Diencephalon (tissue), 1 donor: ENCODE measurements around the gene FAM124B. TPM values are rescaled to one million over a fixed set of nuclear protein-coding genes. Genes with fewer than 3 reads are reported as not detected.

Experiments
- total RNA-seq: library from RNA; depleted of rRNA; stranded (reverse); fragments of >200 nt; gene quantifications from one replicate; pipeline ENCODE4 v1.2.3, GENCODE V29; 2014

Gene FAM124B, protein sequence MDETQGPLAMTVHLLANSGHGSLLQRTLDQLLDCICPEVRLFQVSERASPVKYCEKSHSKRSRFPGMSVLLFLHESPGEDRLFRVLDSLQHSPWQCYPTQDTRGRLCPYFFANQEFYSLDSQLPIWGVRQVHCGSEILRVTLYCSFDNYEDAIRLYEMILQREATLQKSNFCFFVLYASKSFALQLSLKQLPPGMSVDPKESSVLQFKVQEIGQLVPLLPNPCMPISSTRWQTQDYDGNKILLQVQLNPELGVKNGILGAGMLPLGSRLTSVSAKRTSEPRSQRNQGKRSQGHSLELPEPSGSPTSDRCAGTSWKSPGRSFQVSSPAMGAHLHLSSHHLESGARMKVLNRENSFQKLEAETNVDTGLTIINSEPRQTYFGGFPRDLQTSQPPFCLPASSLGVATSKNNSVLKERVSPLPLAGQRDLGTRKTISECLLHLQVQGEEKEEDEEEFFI
- total RNA-seq: 11.5 TPM

GRCh38 chr2:224401641-224402342 is at the start of gene FAM124B:
Gene FAM124B (minus strand): TSS chr2:224402107. CDS start chr2:224401768, 339 bp downstream.

Other genes with a start within 250 kb of the FAM124B start
- 93.7 TPM for gene CUL3, start 183.3 kb upstream of the FAM124B start, total RNA-seq